ENCODE results near the gene COX6A2.
"Not testable (repeated sequence)": the region's sequence is repeated elsewhere in the genome, so short reads cannot be mapped to it uniquely, and the experiment has no call there.

The COX6A2 gene

GRCh38 chr16:31451201-31451600 lies 23.0 kb upstream of the COX6A2 start:
- no peak overlapping the region for H3K4me3 ChIP-seq (IDR thresholded peaks at IDR 0.05; ENCODE audit: insufficient read depth, low read depth, low read length)
- no peaks in the 10 kb centered on the region for H3K27me3 ChIP-seq (ENCODE audit: insufficient read depth, low read depth)
- H2AFZ ChIP-seq (ENCODE audit: low read depth): no peak overlapping the region
- no peaks in the 10 kb centered on the region for H3K36me3 ChIP-seq (ENCODE audit: insufficient read depth)
- H3K4me2 ChIP-seq: no peak overlapping the region
- 0 out of 2 replicates have a peak, but pooled peaks cover 7% of the 10 kb centered on the region for H3K79me2 ChIP-seq (ENCODE audit: insufficient read depth, low read depth)
- H3K9ac ChIP-seq: no peak overlapping the region
- TF ChIP-seq CTCF (conservative IDR thresholded peaks at IDR 0.05; ENCODE audit: low read depth, low read length): no peak
- no peaks in the 10 kb centered on the region for H3K4me1 ChIP-seq (ENCODE audit: low read depth, poor library complexity, severe bottlenecking)
- no peaks in the 10 kb centered on the region for H4K20me1 ChIP-seq (ENCODE audit: insufficient read depth)
- H3K27ac ChIP-seq: no peak overlapping the region

- H3K79me2 ChIP-seq (ENCODE audit: insufficient read depth, low read depth); H3K36me3 ChIP-seq (ENCODE audit: insufficient read depth): not testable (repeated sequence)
These were observed 17.8 kb upstream of the COX6A2 start for GRCh38 chr16:31445931-31446330.

GRCh38 chr16:31441956-31442355 lies 13.8 kb upstream of the COX6A2 start:
- Histone ChIP-seq H3K79me2 (ENCODE audit: insufficient read depth, low read depth) (no peaks in the 10 kb centered on the region), H3K4me3 (IDR thresholded peaks at IDR 0.05; ENCODE audit: insufficient read depth, low read depth, low read length) (no peak overlapping the region), H3K9ac (no peak overlapping the region), H3K27ac (no peak overlapping the region), H3K36me3 (ENCODE audit: insufficient read depth) (no peaks in the 10 kb centered on the region), H3K4me1 (ENCODE audit: low read depth, poor library complexity, severe bottlenecking) (peaks cover 6% of the 10 kb centered on the region), H2AFZ (ENCODE audit: low read depth) (no peak overlapping the region), H3K27me3 (ENCODE audit: insufficient read depth, low read depth) (no peaks in the 10 kb centered on the region), H3K4me2 (no peak overlapping the region), H4K20me1 (ENCODE audit: insufficient read depth) (no peaks in the 10 kb centered on the region)
- TF ChIP-seq CTCF (conservative IDR thresholded peaks at IDR 0.05; ENCODE audit: low read depth, low read length): no peak

More at GRCh38 chr16:31445931-31446330, 17.8 kb upstream of the COX6A2 start:
- H3K4me2 ChIP-seq; H3K27ac ChIP-seq; H2AFZ ChIP-seq (ENCODE audit: low read depth); H3K4me3 ChIP-seq (IDR thresholded peaks at IDR 0.05; ENCODE audit: insufficient read depth, low read depth, low read length); H4K20me1 ChIP-seq (ENCODE audit: insufficient read depth); H3K27me3 ChIP-seq (ENCODE audit: insufficient read depth, low read depth); H3K4me1 ChIP-seq (ENCODE audit: low read depth, poor library complexity, severe bottlenecking); H3K9ac ChIP-seq: not testable (repeated sequence)

- Histone ChIP-seq H3K27ac (no peak overlapping the region), H3K4me1 (ENCODE audit: low read depth, poor library complexity, severe bottlenecking) (peaks cover 6% of the 10 kb centered on the region), H3K4me2 (no peak overlapping the region), H3K4me3 (IDR thresholded peaks at IDR 0.05; ENCODE audit: insufficient read depth, low read depth, low read length) (no peak overlapping the region), H2AFZ (ENCODE audit: low read depth) (no peak overlapping the region), H3K79me2 (ENCODE audit: insufficient read depth, low read depth) (no peaks in the 10 kb centered on the region), H3K9ac (no peak overlapping the region), H4K20me1 (ENCODE audit: insufficient read depth) (no peaks in the 10 kb centered on the region), H3K36me3 (ENCODE audit: insufficient read depth) (no peaks in the 10 kb centered on the region), H3K27me3 (ENCODE audit: insufficient read depth, low read depth) (no peaks in the 10 kb centered on the region)
- TF ChIP-seq CTCF (conservative IDR thresholded peaks at IDR 0.05; ENCODE audit: low read depth, low read length): no peak
These were observed 12.5 kb upstream of the COX6A2 start for GRCh38 chr16:31440516-31441184.

- TF ChIP-seq CTCF (conservative IDR thresholded peaks at IDR 0.05; ENCODE audit: low read depth, low read length): no peak
- Histone ChIP-seq H2AFZ (ENCODE audit: low read depth) (no peak overlapping the region), H3K4me2 (no peak overlapping the region), H3K79me2 (ENCODE audit: insufficient read depth, low read depth) (no peaks in the 10 kb centered on the region), H3K36me3 (ENCODE audit: insufficient read depth) (no peaks in the 10 kb centered on the region), H4K20me1 (ENCODE audit: insufficient read depth) (no peaks in the 10 kb centered on the region), H3K4me3 (IDR thresholded peaks at IDR 0.05; ENCODE audit: insufficient read depth, low read depth, low read length) (no peak overlapping the region), H3K27me3 (ENCODE audit: insufficient read depth, low read depth) (no peaks in the 10 kb centered on the region), H3K9ac (no peak overlapping the region), H3K4me1 (ENCODE audit: low read depth, poor library complexity, severe bottlenecking) (peaks cover 6% of the 10 kb centered on the region), H3K27ac (no peak overlapping the region)
These were observed 11.4 kb upstream of the COX6A2 start for GRCh38 chr16:31439519-31439918.

- not testable (repeated sequence) for H2AFZ ChIP-seq (ENCODE audit: low read depth); H3K4me2 ChIP-seq; H3K9ac ChIP-seq; H4K20me1 ChIP-seq (ENCODE audit: insufficient read depth); H3K27me3 ChIP-seq (ENCODE audit: insufficient read depth, low read depth); H3K36me3 ChIP-seq (ENCODE audit: insufficient read depth); H3K4me3 ChIP-seq (IDR thresholded peaks at IDR 0.05; ENCODE audit: insufficient read depth, low read depth, low read length); H3K79me2 ChIP-seq (ENCODE audit: insufficient read depth, low read depth); H3K27ac ChIP-seq; H3K4me1 ChIP-seq (ENCODE audit: low read depth, poor library complexity, severe bottlenecking)
These were observed 10.9 kb upstream of the COX6A2 start for GRCh38 chr16:31439023-31439422.
